GM12878 (cell line): ENCODE measurements around the gene MDN1. TPM values are rescaled to one million over a fixed set of nuclear protein-coding genes. Genes with fewer than 3 reads are reported as not detected.

Experiments
- ATAC-seq: fragments of 200-7000 bp; cut with Tn5 transposase; 3 replicates; pipeline ENCODE4 v1.9.1; 2020; ENCODE audit warnings: mild to moderate bottlenecking, moderate library complexity
- BruUV-seq: library from RNA; stranded (reverse); fragments of 400-500 nt; replicated peaks from 2 replicates; lab custom pipeline; 2021; lab: Mats Ljungman, UMichigan
- CTCF ChIA-PET: fragments of 300-600 bp; sonication (Branson Sonifier 250); formaldehyde crosslinking; extraction: SDS; loops from one replicate; lab custom pipeline; 2021; ENCODE audit warnings: inconsistent platforms; lab: Yijun Ruan, JAX
- POLR2A ChIA-PET: fragments of 350-600 bp; formaldehyde crosslinking; extraction: SDS; loops from one replicate; lab custom pipeline; 2021; ENCODE audit warnings: inconsistent platforms; lab: Charles Lee
- RAD21 ChIA-PET: fragments of 300-600 bp; sonication (Branson Sonifier 250); formaldehyde crosslinking; loops from one replicate; lab custom pipeline; 2023; ENCODE audit warnings: antibody characterized with exemption; ENCODE audit not compliant: unreplicated experiment; lab: Charles Lee
- SMC1A ChIA-PET: fragments of 300-600 bp; sonication (Branson Sonifier 250); formaldehyde crosslinking; loops from one replicate; lab custom pipeline; 2023; ENCODE audit not compliant: unreplicated experiment, uncharacterized antibody; lab: Charles Lee
- DNase-seq: peaks from one replicate; pipeline ENCODE4 v3.0.0-alpha.2; 2011; ENCODE audit warnings: low read depth, low spot score
- FAIRE-seq: peaks from 3 replicates; lab custom pipeline; 2011; peaks lifted over from hg19 to GRCh38; lab: Jason Lieb, UNC
- H2AFZ ChIP-seq: 2 replicates; pipeline ENCODE4 v1.6.0; 2011; ENCODE audit warnings: low read depth, low read length, control low read depth; ENCODE audit not compliant: control insufficient read depth
- H3K27ac ChIP-seq: 2 replicates; pipeline ENCODE4 v1.5.1; 2011; ENCODE audit warnings: control low read depth; ENCODE audit not compliant: control insufficient read depth, insufficient read depth
- H3K27me3 ChIP-seq, 2 experiments: replicated peaks in 1 of 2; 2 replicates each; pipeline versions ENCODE4 v1.6.0 to v1.6.1; 2011; ENCODE audit warnings: low read length in 1 of 2; ENCODE audit not compliant: control insufficient read depth in 2 of 2, insufficient read depth in 2 of 2
- H3K36me3 ChIP-seq, 2 experiments: 2 replicates each; pipeline ENCODE4 v1.5.1; 2011; ENCODE audit warnings: low read length in 1 of 2; ENCODE audit not compliant: control insufficient read depth in 2 of 2, insufficient read depth in 2 of 2
- H3K4me1 ChIP-seq: 2 replicates; pipeline ENCODE4 v1.6.1; 2011; ENCODE audit warnings: mild to moderate bottlenecking, low read length, moderate library complexity, mixed read lengths; ENCODE audit not compliant: control insufficient read depth, insufficient read depth
- H3K4me2 ChIP-seq: 2 replicates; pipeline ENCODE4 v1.6.0; 2011; ENCODE audit warnings: control low read depth; ENCODE audit not compliant: control insufficient read depth, insufficient read depth
- H3K4me3 ChIP-seq: fragments of 200-600 bp; sonication (generic); 2 replicates; pipeline ENCODE4 v1.5.1; 2016
- H3K79me2 ChIP-seq: 2 replicates; pipeline ENCODE4 v1.6.0; 2011; ENCODE audit warnings: low read length; ENCODE audit not compliant: control insufficient read depth, insufficient read depth
- H3K9ac ChIP-seq: 2 replicates; pipeline ENCODE4 v1.8.0; 2011; ENCODE audit warnings: low read length, control low read depth, mixed read lengths; ENCODE audit not compliant: control insufficient read depth, insufficient read depth
- H3K9me3 ChIP-seq: replicated peaks from 3 replicates; pipeline ENCODE4 v1.5.1; 2011; ENCODE audit warnings: mild to moderate bottlenecking, low read length; ENCODE audit not compliant: control insufficient read depth, insufficient read depth
- H4K20me1 ChIP-seq: 2 replicates; pipeline ENCODE4 v1.6.0; 2011; ENCODE audit not compliant: control insufficient read depth, insufficient read depth
- ATF7 ChIP-seq: fragments of 450-650 bp; IDR thresholded peaks from 2 replicates; pipeline ENCODE4 v1.6.1; 2016; ENCODE audit warnings: low read depth, mild to moderate bottlenecking
- POLR2A ChIP-seq: IDR thresholded peaks from 2 replicates; pipeline ENCODE4 v1.6.1; 2011; ENCODE audit warnings: low read depth, mild to moderate bottlenecking, low read length
- RELB ChIP-seq: fragments of 450-650 bp; IDR thresholded peaks from 2 replicates; pipeline ENCODE4 v1.6.1; 2017; ENCODE audit warnings: low read depth, mild to moderate bottlenecking, moderate library complexity
- RUNX3 ChIP-seq: IDR thresholded peaks from 2 replicates; pipeline ENCODE4 v1.6.1; 2012; ENCODE audit warnings: low read length, inconsistent platforms
- SKIL ChIP-seq: fragments of 450-650 bp; IDR thresholded peaks from 2 replicates; pipeline ENCODE4 v1.6.1; 2017; ENCODE audit warnings: mild to moderate bottlenecking, low read depth, inconsistent platforms; ENCODE audit not compliant: poor library complexity, severe bottlenecking
- TBL1XR1 ChIP-seq: IDR thresholded peaks from 2 replicates; pipeline ENCODE4 v1.6.1; 2012; ENCODE audit warnings: low read depth, low read length, improper control_type of control experiment
- WGBS: methylation state at CpG from one replicate; pipeline ENCODE4 v1.1.6; 2016; ENCODE audit warnings: low lambda C conversion rate; ENCODE audit not compliant: insufficient replicate concordance, insufficient coverage; ENCODE audit errors: missing lambda C conversion rate; 5-methylcytosine and 5-hydroxymethylcytosine counted together
- in situ Hi-C: fragments of 300-500 bp; cut with MboI; formaldehyde crosslinking; loops from 9 replicates; pipeline ENCODE4 v1.14.3; 2018; ENCODE audit warnings: mixed read lengths
- intact Hi-C: fragments of 100-400 bp; cut with micrococcal nuclease; formaldehyde crosslinking; loops from one replicate; pipeline ENCODE4 v1.14.2; 2022; ENCODE audit not compliant: unreplicated experiment
- polyA plus RNA-seq, 11 experiments: library from polyadenylated mRNA; depleted of rRNA in 4 of 11; unstranded in 6 of 11; stranded (reverse) in 5 of 11; fragments of >200 nt; fragmentation: Nextera tagmentation in 4 of 11; fragmentation: Illumina TruSeq in 1 of 11; extraction: Ambion mirVana in 4 of 11; extraction: Trizol in 1 of 11; gene quantifications; 1 replicate in 1 of 11; 2 replicates in 10 of 11; pipeline versions ENCODE4 v1.2.1 to v1.2.3, GENCODE V29; 2011 to 2016; ENCODE audit warnings: inconsistent platforms in 2 of 11, missing spikeins in 2 of 11, low read depth in 1 of 11
- total RNA-seq, 4 experiments: library from RNA; depleted of rRNA in 3 of 4; stranded (reverse); fragments of >200 nt in 3 of 4; fragmentation: Illumina TruSeq in 1 of 4; extraction: Trizol in 1 of 4; gene quantifications; 2 replicates each; pipeline versions ENCODE4 v1.2.1 to v1.2.3, GENCODE V29; 2013 to 2021

The MDN1 gene
- total and polyA plus RNA-seq, 10 of the 15 experiments (the other 5 are each of a cell fraction or from before 2014, with no cell fraction given): 14.3 to 50.1 (median 22.1) TPM

DNA sequence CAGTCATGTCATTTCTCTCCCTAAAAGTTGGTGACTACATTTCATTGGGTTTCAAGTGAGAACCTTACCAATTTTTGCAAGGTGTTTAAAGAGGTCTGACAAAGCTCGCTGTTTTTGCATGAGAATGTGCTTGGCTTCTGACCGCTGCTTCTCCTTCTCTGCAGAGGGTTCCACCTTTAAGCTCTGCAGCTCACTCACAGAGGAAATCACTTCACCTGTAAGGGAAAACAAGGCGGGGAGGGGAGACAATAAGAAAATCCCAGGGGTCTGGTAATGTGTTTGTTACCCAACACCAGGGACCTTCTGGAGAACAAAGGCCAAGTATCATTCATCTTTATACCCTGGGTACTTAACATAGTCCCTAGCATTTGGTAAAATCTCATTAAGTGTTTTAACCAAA, 141.1 kb downstream of the MDN1 start:
- in situ Hi-C loops (no loop called here), intact Hi-C loops (no loop called here)
- no peaks in the 10 kb centered on the region for H3K79me2 ChIP-seq
- no peaks in the 10 kb centered on the region for H3K4me1 ChIP-seq
- ATAC-seq (no peak), DNase-seq (no peak), FAIRE-seq (no peak)
- peaks cover 35 to 55% of the 10 kb centered on the region in 2 experiments for H3K36me3 ChIP-seq
- CTCF ChIA-PET: no interaction called here
- H3K9me3 ChIP-seq: no peaks in the 10 kb centered on the region
- no peaks in the 10 kb centered on the region for H4K20me1 ChIP-seq
- 98% methylated on average over 3 of the region's 3 CpGs for WGBS
- no peak overlapping the region for H2AFZ ChIP-seq
- no TSS peak for BruUV-seq
- RAD21 ChIA-PET: no interaction called here
- no peak overlapping the region for H3K4me2 ChIP-seq
- TF ChIP-seq RELB: no peak
- no peak for TF ChIP-seq SKIL
- TF ChIP-seq ATF7: no peak
- TF ChIP-seq TBL1XR1: no peak
- no peak for TF ChIP-seq RUNX3
- no peak for TF ChIP-seq POLR2A
- SMC1A ChIA-PET: no interaction called here
- H3K27me3 ChIP-seq: no peaks in the 10 kb centered on the region
- H3K27ac ChIP-seq: no peak overlapping the region
- no peak overlapping the region for H3K9ac ChIP-seq
- POLR2A ChIA-PET: no interaction called here
- H3K4me3 ChIP-seq: no peak overlapping the region
